ENCODE results near the gene UROC1. TPM values are rescaled to one million over a fixed set of nuclear protein-coding genes. Genes with fewer than 3 reads are reported as not detected.

The UROC1 gene
- total RNA-seq, 1 experiment from 2014 or later, result not detected

- Histone ChIP-seq H3K36me3 (ENCODE audit: control insufficient read depth in 1 of 2, insufficient read depth in 2 of 2, low read length in 2 of 2) (no peaks in the 10 kb centered on the region), H3K4me3 (replicated peaks in 1 of 2; ENCODE audit: low read depth in 1 of 2, low read length in 2 of 2) (no peak overlapping the region), H3K4me2 (ENCODE audit: low read length) (no peak overlapping the region), H3K79me2 (ENCODE audit: insufficient read depth, low read length) (no peaks in the 10 kb centered on the region), H3K9me3 (ENCODE audit: control insufficient read depth in 1 of 2, insufficient read depth in 1 of 2, low read depth in 1 of 2, low read length in 2 of 2) (no peaks in the 10 kb centered on the region), H3K27ac (ENCODE audit: low read depth, low read length) (no peak overlapping the region), H3K27me3 (ENCODE audit: insufficient read depth, low read length) (no peaks in the 10 kb centered on the region), H3K9ac (ENCODE audit: low read length) (no peak overlapping the region), H3K4me1 (ENCODE audit: control insufficient read depth in 1 of 2, insufficient read depth in 2 of 2, low read length in 2 of 2) (peaks cover 4 to 13% of the 10 kb centered on the region in 2 experiments; a peak in 2 of 4 replicates), H3K9me2 (ENCODE audit: insufficient read depth) (no peaks in the 10 kb centered on the region), H2AFZ (ENCODE audit: low read depth, low read length, poor library complexity, severe bottlenecking) (no peak overlapping the region), H4K20me1 (ENCODE audit: insufficient read depth) (no peaks in the 10 kb centered on the region)
- ChIA-PET POLR2A (no interaction called here), RAD21 (ENCODE audit: low non-redundant PET in 1 of 2, low total read pairs in 2 of 2, uncharacterized antibody in 2 of 2, unreplicated experiment in 2 of 2) (no interaction called here), CTCF (no interaction called here)
- intact Hi-C loops (cut with micrococcal nuclease), result loop anchor here (10.0 kb wide), 1 partner anchor 140 kb away; no protein-coding TSS in a partner anchor
- TF ChIP-seq SRF (IDR thresholded peaks at IDR 0.05; ENCODE audit: low read depth) (no peak), ZFX (IDR thresholded peaks at IDR 0.05) (no peak), EZH2 (IDR thresholded peaks at IDR 0.05) (no peak), YY1 (IDR thresholded peaks at IDR 0.05; ENCODE audit: extremely low read depth, insufficient replicate concordance, low read depth, low read length) (no peak), EZH2phosphoT487 (IDR thresholded peaks at IDR 0.05; ENCODE audit: borderline replicate concordance) (no peak), SP1 (IDR thresholded peaks at IDR 0.05; ENCODE audit: low read depth) (no peak), ELF1 (IDR thresholded peaks at IDR 0.05; ENCODE audit: borderline replicate concordance, low read depth) (no peak), POLR2AphosphoS5 (IDR thresholded peaks at IDR 0.05; ENCODE audit: low read depth, low read length) (no peak), FOSL1 (IDR thresholded peaks at IDR 0.05; ENCODE audit: low read depth) (no peak), CBX3 (IDR thresholded peaks at IDR 0.05; ENCODE audit: low read depth) (no peak), EGR1 (IDR thresholded peaks at IDR 0.05; ENCODE audit: low read depth) (no peak), ATF3 (IDR thresholded peaks at IDR 0.05) (no peak), JUND (IDR thresholded peaks at IDR 0.05) (no peak)
- no peak for ATAC-seq
- DNase-seq (ENCODE audit: low read depth, low spot score), result no peak
- no TSS peak for BruUV-seq (replicated peaks)
Measured at GRCh38 chr3:126525091-126525852, 7.7 kb upstream of the UROC1 start.

Measured in HCT116 (cell line).